ENCODE measurements around the gene HOXA13. TPM values are rescaled to one million over a fixed set of nuclear protein-coding genes. Genes with fewer than 3 reads are reported as not detected.

The HOXA13 gene
- polyA plus RNA-seq, 1 donor from 2014 or later = not detected

DNA sequence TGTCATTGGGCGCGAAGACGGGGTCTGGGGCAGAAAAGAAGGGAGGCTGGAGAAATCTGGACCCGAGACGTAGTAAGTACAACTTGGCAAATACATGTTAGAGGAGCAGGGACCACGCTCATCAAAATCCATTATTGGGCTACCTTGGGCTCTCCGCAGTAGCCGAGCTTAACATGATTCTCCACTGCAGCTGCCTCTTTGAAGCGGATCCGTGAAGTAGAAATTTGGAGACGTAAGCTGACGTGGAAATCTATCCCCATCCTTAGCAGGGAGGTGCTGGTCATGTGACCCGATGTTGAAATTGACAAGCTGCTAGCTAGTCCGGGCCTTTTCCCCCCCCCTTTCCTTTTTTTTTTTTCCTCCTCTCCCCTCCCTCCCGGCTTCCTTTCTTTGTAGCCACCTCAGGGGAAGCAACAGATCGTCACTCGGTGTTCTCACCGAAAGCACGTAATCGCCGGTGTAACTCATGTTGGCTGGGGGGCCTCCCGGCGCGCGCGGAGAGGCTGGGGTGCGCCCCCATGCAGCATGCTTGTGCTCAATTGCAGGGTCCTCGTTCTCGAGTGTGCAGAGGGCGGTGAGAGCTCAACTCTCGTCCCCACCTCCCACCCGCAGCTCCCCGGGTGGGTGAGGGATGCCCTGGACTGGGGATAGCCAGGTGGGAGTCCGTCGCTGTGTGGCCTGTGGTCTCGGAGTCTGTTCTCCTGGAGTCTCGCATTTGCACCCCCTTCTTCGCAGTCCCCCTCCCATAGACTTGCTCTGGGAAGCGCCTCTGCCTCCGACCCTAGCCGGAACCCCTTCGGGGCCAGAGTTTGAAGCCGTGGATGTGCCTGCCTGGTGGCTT is 14.7 kb downstream of the HOXA13 start, which contains the start of gene HOXA11:
Gene HOXA11 (minus strand): TSS at position 220 of the 841 bp plus-strand sequence. CDS start 88 bp downstream, at position 132.
- Histone ChIP-seq H3K9me2 (ENCODE audit: insufficient read depth, low read length) (no peaks in the 10 kb centered on the region), H3K27ac (ENCODE audit: low read length) (no peak within 1 kb of the TSS), H3K27me3 (ENCODE audit: insufficient read depth, low read depth, low read length) (peaks cover 100% of the 10 kb centered on the region), H4K20me1 (ENCODE audit: insufficient read depth) (no peaks in the 10 kb centered on the region), H3K9me3 (ENCODE audit: low read length) (peaks cover 6% of the 10 kb centered on the region), H3F3A (ENCODE audit: insufficient read depth, low read length, poor library complexity, severe bottlenecking) (no peaks in the 10 kb centered on the region), H3K4me2 (ENCODE audit: low read length) (no peak within 1 kb of the TSS), H3K9ac (ENCODE audit: low read length) (no peak within 1 kb of the TSS), H3K36me3 (ENCODE audit: insufficient read depth, low read length) (no peaks in the 10 kb centered on the region), H3K79me2 (replicated peaks; ENCODE audit: insufficient read depth, low read length) (no peaks in the 10 kb centered on the region), H2AFZ (ENCODE audit: low read depth, low read length) (no peak within 1 kb of the TSS), H3K4me3 (ENCODE audit: low read length) (no peak within 1 kb of the TSS)
- TF ChIP-seq MXI1 (conservative IDR thresholded peaks at IDR 0.05; ENCODE audit: poor library complexity, severe bottlenecking) (no peak), EZH2 (IDR thresholded peaks at IDR 0.05; ENCODE audit: borderline replicate concordance, insufficient read depth, low read length, poor library complexity, severe bottlenecking) (peak; percentile 12), EP300 (conservative IDR thresholded peaks at IDR 0.05; ENCODE audit: poor library complexity, severe bottlenecking) (no peak), RAD21 (conservative IDR thresholded peaks at IDR 0.05) (no peak)
- TF ChIP-seq, protein P1, sequence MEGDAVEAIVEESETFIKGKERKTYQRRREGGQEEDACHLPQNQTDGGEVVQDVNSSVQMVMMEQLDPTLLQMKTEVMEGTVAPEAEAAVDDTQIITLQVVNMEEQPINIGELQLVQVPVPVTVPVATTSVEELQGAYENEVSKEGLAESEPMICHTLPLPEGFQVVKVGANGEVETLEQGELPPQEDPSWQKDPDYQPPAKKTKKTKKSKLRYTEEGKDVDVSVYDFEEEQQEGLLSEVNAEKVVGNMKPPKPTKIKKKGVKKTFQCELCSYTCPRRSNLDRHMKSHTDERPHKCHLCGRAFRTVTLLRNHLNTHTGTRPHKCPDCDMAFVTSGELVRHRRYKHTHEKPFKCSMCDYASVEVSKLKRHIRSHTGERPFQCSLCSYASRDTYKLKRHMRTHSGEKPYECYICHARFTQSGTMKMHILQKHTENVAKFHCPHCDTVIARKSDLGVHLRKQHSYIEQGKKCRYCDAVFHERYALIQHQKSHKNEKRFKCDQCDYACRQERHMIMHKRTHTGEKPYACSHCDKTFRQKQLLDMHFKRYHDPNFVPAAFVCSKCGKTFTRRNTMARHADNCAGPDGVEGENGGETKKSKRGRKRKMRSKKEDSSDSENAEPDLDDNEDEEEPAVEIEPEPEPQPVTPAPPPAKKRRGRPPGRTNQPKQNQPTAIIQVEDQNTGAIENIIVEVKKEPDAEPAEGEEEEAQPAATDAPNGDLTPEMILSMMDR (IDR thresholded peaks at IDR 0.05; ENCODE audit: poor library complexity, severe bottlenecking) = no peak
- TF ChIP-seq, protein P2, sequence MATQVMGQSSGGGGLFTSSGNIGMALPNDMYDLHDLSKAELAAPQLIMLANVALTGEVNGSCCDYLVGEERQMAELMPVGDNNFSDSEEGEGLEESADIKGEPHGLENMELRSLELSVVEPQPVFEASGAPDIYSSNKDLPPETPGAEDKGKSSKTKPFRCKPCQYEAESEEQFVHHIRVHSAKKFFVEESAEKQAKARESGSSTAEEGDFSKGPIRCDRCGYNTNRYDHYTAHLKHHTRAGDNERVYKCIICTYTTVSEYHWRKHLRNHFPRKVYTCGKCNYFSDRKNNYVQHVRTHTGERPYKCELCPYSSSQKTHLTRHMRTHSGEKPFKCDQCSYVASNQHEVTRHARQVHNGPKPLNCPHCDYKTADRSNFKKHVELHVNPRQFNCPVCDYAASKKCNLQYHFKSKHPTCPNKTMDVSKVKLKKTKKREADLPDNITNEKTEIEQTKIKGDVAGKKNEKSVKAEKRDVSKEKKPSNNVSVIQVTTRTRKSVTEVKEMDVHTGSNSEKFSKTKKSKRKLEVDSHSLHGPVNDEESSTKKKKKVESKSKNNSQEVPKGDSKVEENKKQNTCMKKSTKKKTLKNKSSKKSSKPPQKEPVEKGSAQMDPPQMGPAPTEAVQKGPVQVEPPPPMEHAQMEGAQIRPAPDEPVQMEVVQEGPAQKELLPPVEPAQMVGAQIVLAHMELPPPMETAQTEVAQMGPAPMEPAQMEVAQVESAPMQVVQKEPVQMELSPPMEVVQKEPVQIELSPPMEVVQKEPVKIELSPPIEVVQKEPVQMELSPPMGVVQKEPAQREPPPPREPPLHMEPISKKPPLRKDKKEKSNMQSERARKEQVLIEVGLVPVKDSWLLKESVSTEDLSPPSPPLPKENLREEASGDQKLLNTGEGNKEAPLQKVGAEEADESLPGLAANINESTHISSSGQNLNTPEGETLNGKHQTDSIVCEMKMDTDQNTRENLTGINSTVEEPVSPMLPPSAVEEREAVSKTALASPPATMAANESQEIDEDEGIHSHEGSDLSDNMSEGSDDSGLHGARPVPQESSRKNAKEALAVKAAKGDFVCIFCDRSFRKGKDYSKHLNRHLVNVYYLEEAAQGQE (IDR thresholded peaks at IDR 0.05; ENCODE audit: borderline replicate concordance) = no peak

DNA sequence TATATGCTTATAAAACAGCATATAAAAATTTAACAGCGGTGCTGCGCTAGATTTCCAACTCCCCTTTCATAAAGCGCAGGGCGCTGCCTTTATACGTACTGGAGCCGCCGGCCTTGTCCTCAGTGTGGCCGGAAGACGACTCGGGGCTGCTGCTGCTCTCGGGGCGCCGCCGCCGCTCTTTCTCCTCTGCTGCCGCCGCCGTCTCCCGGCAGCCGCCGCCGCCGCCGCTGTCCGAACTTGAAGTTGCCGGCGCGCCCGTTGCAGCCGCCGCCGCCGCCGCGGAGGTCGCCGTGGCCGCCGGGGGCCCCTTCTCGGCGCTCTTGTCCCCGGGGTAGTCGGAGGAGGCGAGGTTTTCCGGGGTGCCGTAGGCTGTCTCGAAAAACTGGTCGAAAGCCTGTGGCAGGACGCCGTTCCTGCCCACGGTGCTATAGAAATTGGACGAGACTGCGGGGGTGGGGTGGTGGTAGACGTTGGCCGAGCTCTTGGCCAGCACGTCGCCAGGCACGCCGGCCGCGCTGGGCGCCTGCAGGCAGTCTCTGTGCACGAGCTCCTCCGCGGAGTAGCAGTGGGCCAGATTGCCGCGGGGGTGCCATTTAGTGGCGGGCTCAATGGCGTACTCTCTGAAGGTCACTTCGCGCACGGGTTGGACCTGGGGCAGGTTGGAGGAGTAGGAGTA is 15.4 kb downstream of the HOXA13 start:
- Histone ChIP-seq H3K9me3 (ENCODE audit: low read length) (peaks cover 7% of the 10 kb centered on the region), H2AFZ (ENCODE audit: low read depth, low read length) (no peak overlapping the region), H3F3A (ENCODE audit: insufficient read depth, low read length, poor library complexity, severe bottlenecking) (no peaks in the 10 kb centered on the region), H3K27ac (ENCODE audit: low read length) (no peak overlapping the region), H3K9me2 (ENCODE audit: insufficient read depth, low read length) (no peaks in the 10 kb centered on the region), H3K27me3 (ENCODE audit: insufficient read depth, low read depth, low read length) (peaks cover 100% of the 10 kb centered on the region), H3K36me3 (ENCODE audit: insufficient read depth, low read length) (no peaks in the 10 kb centered on the region), H4K20me1 (ENCODE audit: insufficient read depth) (no peaks in the 10 kb centered on the region), H3K4me2 (ENCODE audit: low read length) (no peak overlapping the region), H3K79me2 (replicated peaks; ENCODE audit: insufficient read depth, low read length) (no peaks in the 10 kb centered on the region), H3K9ac (ENCODE audit: low read length) (no peak overlapping the region), H3K4me3 (ENCODE audit: low read length) (no peak overlapping the region)
- TF ChIP-seq RAD21 (conservative IDR thresholded peaks at IDR 0.05) = no peak
- TF ChIP-seq MXI1 (conservative IDR thresholded peaks at IDR 0.05; ENCODE audit: poor library complexity, severe bottlenecking) = no peak
- TF ChIP-seq TAF1 (IDR thresholded peaks at IDR 0.05; ENCODE audit: low read depth) = no peak
- TF ChIP-seq, protein P2 (IDR thresholded peaks at IDR 0.05; ENCODE audit: borderline replicate concordance) = no peak
- no peak for TF ChIP-seq SMC3 (conservative IDR thresholded peaks at IDR 0.05; ENCODE audit: poor library complexity)
- TF ChIP-seq EZH2 (IDR thresholded peaks at IDR 0.05; ENCODE audit: borderline replicate concordance, insufficient read depth, low read length, poor library complexity, severe bottlenecking) = no peak
- TF ChIP-seq, protein P1 (IDR thresholded peaks at IDR 0.05; ENCODE audit: poor library complexity, severe bottlenecking) = no peak
- TF ChIP-seq POLR2AphosphoS5 (IDR thresholded peaks at IDR 0.05) = no peak

Data from neural cell (in vitro differentiated cells).